ENCODE results near the gene SLC35G4.

- TF ChIP-seq, protein P1, sequence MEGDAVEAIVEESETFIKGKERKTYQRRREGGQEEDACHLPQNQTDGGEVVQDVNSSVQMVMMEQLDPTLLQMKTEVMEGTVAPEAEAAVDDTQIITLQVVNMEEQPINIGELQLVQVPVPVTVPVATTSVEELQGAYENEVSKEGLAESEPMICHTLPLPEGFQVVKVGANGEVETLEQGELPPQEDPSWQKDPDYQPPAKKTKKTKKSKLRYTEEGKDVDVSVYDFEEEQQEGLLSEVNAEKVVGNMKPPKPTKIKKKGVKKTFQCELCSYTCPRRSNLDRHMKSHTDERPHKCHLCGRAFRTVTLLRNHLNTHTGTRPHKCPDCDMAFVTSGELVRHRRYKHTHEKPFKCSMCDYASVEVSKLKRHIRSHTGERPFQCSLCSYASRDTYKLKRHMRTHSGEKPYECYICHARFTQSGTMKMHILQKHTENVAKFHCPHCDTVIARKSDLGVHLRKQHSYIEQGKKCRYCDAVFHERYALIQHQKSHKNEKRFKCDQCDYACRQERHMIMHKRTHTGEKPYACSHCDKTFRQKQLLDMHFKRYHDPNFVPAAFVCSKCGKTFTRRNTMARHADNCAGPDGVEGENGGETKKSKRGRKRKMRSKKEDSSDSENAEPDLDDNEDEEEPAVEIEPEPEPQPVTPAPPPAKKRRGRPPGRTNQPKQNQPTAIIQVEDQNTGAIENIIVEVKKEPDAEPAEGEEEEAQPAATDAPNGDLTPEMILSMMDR (IDR thresholded peaks at IDR 0.05; ENCODE audit: low read depth, low read length): no peak
- no peak for TF ChIP-seq EZH2phosphoT487 (IDR thresholded peaks at IDR 0.05; ENCODE audit: low read depth)
Observed at GRCh38 chr18:11581286-11581685, 28.1 kb upstream of the SLC35G4 start.
